COLO668 (cell line): Measurements from ENCODE around the gene DROSHA.
"Not testable (repeated sequence)": the region's sequence is repeated elsewhere in the genome, so short reads cannot be mapped to it uniquely, and the experiment has no call there.

Experiments
- DNase-seq: peaks from one replicate; lab custom pipeline; 2025; ENCODE audit not compliant: unreplicated experiment; lab: John Stamatoyannopoulos, UW

DROSHA gene

GRCh38 chr5:31531888-31532547 lies at the start of gene DROSHA, which contains the start of gene C5orf22:
Gene DROSHA, minus strand, starts transcription at chr5:31532093. Its CDS starts 3,034 bp downstream, at chr5:31529059.
Gene C5orf22, plus strand, starts transcription at chr5:31532301. Its CDS starts 92 bp downstream, at chr5:31532393.
- peak; percentile 98 for DNase-seq

GRCh38 chr5:31579558-31579957 lies 47.7 kb upstream of the DROSHA start:
- no peak for DNase-seq

- no peak for DNase-seq
Observed at GRCh38 chr5:31577438-31577837, 45.5 kb upstream of the DROSHA start.

GRCh38 chr5:31574772-31575171 lies 42.9 kb upstream of the DROSHA start:
- no peak for DNase-seq

- DNase-seq: no peak
Observed at GRCh38 chr5:31573494-31574142, 41.7 kb upstream of the DROSHA start.

- DNase-seq: no peak
Observed at GRCh38 chr5:31569068-31569467, 37.2 kb upstream of the DROSHA start.

GRCh38 chr5:31568302-31568835 lies 36.5 kb upstream of the DROSHA start:
- no peak for DNase-seq

GRCh38 chr5:31566362-31566761 lies 34.5 kb upstream of the DROSHA start:
- not testable (repeated sequence) for DNase-seq

- DNase-seq: no peak
Observed at GRCh38 chr5:31563216-31563615, 31.3 kb upstream of the DROSHA start.

GRCh38 chr5:31561946-31562345 lies 30.1 kb upstream of the DROSHA start:
- DNase-seq: no peak

GRCh38 chr5:31559942-31560341 lies 28.0 kb upstream of the DROSHA start:
- no peak for DNase-seq

GRCh38 chr5:31556461-31556860 lies 24.6 kb upstream of the DROSHA start:
- no peak for DNase-seq

GRCh38 chr5:31554552-31554951 lies 22.7 kb upstream of the DROSHA start:
- DNase-seq: no peak

- no peak for DNase-seq
Observed at GRCh38 chr5:31553863-31554262, 22.0 kb upstream of the DROSHA start.

- no peak for DNase-seq
Observed at GRCh38 chr5:31551878-31552277, 20.0 kb upstream of the DROSHA start.

- not testable (repeated sequence) for DNase-seq
Observed at GRCh38 chr5:31549114-31549513, 17.2 kb upstream of the DROSHA start.

GRCh38 chr5:31537851-31538250 lies 6.0 kb upstream of the DROSHA start:
- no peak for DNase-seq

- DNase-seq: no peak
Observed at GRCh38 chr5:31537349-31537748, 5.5 kb upstream of the DROSHA start.

GRCh38 chr5:31536873-31537272 lies 5.0 kb upstream of the DROSHA start:
- DNase-seq: no peak

GRCh38 chr5:31534527-31535046 lies 2.7 kb upstream of the DROSHA start:
- DNase-seq: no peak

GRCh38 chr5:31531543-31531887 lies 378 bp downstream of the DROSHA start:
- peak; percentile 60 for DNase-seq

- DNase-seq: no peak
Observed at GRCh38 chr5:31530541-31531265, 1.2 kb downstream of the DROSHA start.
